GM18505 (cell line): Measurements from ENCODE around the gene MYH7B.

Source experiments
- ATAC-seq: cut with Tn5 transposase; IDR thresholded peaks from one replicate; pipeline ENCODE4 v1.9.1; 2021; ENCODE audit not compliant: unreplicated experiment
- POLR2A ChIP-seq: IDR thresholded peaks from 4 replicates; pipeline ENCODE4 v1.6.1; 2011; ENCODE audit warnings: borderline replicate concordance; ENCODE audit not compliant: insufficient read depth, insufficient read length; ENCODE audit errors: extremely low read depth

The MYH7B gene

GRCh38 chr20:34951252-34951651 is 4.4 kb upstream of the MYH7B start:
- no peak for TF ChIP-seq POLR2A
- no peak for ATAC-seq

DNA sequence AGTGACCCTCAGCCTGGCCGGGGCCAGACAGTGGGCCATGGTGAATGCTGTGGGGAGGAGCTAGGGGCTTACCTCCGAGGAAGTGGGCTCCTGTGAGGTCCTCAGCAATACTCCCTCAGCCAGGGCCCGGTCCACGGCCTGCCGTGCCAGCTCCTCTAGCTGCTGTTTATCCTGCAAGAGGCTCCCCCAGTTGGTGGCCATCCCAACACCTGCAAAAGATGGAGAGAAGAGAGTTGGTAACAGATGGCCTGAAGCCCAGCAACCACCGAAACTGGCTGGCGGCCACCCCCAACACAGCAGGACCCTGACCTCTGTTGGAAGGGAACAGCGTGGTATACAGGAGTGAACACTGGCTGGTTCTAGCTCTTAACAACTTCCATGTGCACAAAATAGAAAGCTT is 4.0 kb upstream of the MYH7B start:
- TF ChIP-seq POLR2A, result no peak
- ATAC-seq, result no peak

DNA sequence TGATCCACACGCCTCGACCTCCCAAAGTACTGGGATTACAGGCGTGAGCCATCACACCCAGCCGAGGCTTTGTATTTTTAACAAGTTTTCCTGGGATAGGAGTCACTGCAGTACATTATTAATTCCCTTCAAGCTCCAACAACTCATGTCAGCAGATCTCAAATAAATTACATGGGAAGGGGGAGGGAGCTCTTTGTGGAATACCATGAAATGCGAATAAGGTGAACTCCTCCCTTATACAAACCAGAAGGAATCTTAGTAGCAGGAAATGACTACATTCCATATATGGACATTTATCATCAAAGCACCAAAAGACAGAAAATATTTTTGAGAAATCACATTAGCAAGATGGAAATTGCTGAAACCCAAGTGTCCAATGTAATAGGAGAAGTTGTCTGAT is 3.0 kb upstream of the MYH7B start:
- ATAC-seq, result no peak
- no peak for TF ChIP-seq POLR2A

DNA sequence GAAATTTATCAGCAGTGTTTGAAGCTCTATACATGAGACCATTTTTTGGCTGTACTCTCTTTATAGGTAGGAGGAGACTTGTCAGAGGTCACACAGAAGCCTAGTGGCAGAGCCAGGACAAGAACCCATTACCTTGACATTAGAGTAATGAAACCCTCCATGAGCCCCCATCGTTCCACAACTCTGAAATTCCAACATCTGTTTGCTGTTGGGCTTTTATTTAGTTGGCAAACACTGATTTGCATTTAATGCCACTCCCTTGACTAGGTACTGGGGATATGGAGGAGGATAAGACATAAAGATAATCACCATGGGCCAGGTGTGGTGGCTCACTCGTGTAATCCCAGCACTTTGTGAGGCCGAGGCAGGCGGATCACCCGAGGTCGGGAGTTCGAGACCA is 1.7 kb upstream of the MYH7B start:
- TF ChIP-seq POLR2A, result no peak
- ATAC-seq, result no peak

GRCh38 chr20:34954904-34955230 is 801 bp upstream of the MYH7B start:
- no peak for ATAC-seq
- TF ChIP-seq POLR2A, result no peak

DNA sequence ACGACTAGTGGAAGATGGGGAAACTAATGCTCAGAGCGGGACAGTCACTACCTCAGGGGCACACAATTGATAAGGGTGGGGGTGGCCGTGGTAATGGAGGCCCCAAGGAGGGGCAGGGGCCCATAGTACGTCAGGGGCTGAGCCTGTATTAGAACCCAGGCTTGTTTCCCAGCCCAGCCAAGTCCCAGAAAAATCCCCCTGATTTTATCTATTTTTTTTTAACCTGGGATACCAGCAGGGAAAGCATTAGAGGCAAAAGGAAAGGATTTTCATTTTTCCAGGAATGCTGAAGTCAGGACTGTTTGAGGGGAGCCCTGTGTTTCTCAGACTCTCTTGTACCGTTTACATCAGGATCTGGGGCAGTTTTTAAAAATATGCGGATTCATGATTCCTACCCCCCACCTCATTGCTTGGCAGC is 382 bp downstream of the MYH7B start:
- no peak for TF ChIP-seq POLR2A
- ATAC-seq, result no peak

DNA sequence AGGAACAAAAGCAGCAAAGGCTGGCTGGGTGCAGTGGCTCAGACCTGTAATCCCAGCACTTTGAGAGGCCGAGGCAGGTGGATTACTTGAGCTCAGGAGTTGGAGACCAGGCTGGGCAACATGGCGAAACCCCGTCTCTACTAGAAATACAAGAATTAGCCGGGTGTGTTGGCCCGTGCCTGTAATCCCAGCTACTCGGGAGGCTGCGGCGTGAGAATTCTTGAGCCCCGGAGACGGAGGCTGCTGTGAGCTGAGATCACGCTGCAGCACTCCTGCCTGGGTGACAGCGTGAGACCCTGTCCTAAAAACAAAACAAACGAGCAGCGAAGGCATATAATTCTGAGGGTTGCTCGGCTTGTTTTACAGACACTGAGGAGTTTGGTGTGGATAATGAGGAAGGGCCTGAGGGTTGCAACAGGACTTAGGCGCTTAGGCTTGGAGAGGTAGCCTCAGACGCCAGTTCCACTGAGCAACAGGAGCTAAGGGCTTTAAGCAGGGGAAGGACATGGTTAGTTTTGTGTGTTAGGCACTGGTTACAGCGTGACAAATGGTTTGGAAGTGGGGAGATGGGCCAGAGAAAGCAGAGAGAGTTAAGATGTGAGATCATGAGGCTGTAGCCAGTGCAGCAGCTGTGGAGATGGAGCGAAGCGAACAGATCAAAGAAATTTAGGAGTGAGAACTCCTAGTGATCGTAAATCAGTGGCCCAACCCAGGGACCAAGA is 1.2 kb downstream of the MYH7B start:
- TF ChIP-seq POLR2A, result no peak
- no peak for ATAC-seq

DNA sequence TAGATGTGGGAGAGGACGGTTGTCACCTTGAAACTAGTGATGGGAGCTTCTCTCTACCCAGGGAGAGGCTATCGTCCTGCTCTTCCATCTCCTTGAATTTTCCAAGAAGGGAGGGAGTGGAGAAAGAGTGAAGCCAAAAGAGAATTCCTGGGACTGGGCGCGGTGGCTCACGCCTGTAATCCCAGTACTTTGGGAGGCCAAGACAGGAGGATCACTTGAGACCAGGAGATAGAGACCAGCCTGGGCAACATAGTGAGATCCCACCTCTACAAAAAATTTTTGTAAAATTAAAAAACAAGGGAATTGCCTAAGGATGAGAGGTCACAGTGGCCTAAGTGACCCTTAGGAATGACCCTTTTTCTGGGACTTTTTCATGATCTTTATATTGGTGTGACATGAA is 8.8 kb downstream of the MYH7B start:
- TF ChIP-seq POLR2A, result no peak
- ATAC-seq, result no peak

DNA sequence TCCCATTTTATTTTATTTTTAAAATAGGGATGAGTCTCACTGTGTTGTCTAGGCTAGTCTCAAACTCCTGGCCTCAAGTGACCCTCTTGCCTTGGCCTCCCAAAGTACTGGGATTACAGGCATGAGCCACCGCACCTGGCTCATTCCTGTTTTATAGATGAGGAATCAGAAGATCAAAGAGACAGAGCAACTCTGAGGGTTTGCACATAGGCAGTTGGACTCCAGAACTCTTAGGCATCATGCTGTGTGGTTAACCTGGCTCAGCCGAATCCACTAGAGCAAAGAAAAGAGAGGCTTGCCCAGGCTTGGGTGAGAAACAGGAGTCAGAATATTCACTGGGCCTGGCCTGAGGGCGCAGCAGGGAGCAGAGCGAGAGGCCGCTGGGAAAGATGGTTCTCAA is 9.4 kb downstream of the MYH7B start:
- no peak for ATAC-seq
- TF ChIP-seq POLR2A, result no peak

GRCh38 chr20:34967421-34967820 is 11.8 kb downstream of the MYH7B start:
- no peak for ATAC-seq

DNA sequence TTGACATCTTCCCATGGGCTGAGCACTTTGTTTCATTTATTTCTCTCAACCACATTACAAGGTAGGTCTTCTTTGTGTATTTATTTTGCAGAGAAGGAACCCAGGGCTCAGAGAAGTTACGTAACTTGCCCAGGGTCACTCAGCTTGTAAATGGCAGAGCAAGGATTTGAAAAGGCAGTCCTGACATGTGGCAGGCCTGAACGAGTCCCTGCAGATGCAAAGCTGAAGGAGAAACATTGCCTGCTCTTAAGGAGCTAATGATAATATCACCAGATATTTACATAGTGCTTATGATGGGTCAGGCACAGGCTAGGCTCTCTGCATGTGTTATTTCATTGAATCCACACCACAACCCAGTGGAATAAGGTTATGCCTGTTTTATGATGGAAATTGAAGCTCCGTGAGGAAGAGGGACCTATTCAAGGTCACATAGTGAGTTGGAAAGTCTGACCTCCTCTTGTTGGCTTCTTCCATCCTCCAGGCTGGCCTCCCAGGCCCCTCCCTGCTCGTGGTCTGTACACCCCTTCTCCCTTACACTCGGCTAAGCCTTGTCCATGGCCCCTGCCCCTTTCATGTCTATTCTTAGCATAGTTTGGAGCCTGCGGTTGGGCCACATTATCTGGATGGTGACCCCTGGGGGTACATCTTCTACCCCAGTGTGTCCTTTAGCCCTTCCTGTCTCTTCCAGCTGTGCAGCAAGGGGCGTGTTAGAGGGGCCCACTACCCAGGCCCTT is 12.5 kb downstream of the MYH7B start:
- ATAC-seq, result no peak
- no peak for TF ChIP-seq POLR2A

More at GRCh38 chr20:34967421-34967820, 11.8 kb downstream of the MYH7B start:
- no peak for TF ChIP-seq POLR2A

- no peak for TF ChIP-seq POLR2A
- no peak for ATAC-seq
These were observed 14.6 kb downstream of the MYH7B start for GRCh38 chr20:34970193-34970840.

- no peak for ATAC-seq
- TF ChIP-seq POLR2A, result no peak
These were observed 15.3 kb downstream of the MYH7B start for GRCh38 chr20:34970846-34971560.

DNA sequence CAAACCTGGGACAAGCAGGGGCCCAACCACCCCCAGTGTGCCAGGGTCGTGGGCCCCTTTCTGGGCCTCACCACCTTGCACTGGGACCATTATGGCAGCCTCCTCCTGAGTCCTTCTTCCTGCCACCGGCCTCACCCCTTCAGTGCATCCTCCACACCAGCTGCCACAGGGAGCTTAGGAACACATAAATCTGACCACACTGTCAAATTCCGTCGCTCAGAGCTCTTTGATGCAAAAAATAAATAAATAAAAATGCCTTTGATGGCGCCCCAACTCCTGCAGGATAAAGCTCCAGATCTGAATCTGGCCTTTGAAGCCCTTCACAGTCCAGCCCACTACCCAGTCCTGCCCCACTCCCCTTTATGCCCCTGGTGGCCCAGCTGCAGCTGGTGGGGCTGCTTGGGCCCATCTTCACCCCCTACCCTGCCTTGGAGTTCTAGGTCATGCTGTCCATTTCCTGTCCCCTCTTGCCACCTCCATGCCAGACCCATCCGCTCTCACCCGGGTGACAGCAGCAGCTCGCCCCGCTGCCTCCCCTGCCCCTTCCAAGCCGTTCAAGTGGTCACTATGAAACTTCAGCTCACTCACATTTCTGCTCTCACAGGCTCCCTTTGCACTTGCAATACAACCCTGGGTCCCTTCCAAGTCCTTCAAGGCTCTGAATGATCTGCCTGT is 16.0 kb downstream of the MYH7B start:
- no peak for ATAC-seq
- TF ChIP-seq POLR2A, result no peak

DNA sequence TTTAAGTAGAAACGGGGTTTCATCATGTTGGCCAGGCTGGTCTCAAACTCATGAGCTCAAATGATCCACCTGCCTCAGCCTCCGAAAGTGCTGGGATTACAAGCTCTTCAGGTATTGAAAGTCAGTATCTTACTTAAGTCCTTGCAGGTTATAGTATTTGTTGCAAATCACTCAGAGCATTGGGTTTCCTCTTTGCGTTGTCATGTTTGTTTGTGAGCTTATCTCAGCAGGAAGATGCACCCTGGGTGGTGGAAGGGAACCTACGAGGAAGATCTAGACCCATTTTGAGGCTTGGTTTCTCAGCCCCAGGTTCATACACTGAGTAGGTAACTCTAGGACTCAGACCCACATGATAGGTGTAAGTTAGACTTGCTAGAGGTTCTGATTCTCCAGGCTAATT is 18.6 kb downstream of the MYH7B start:
- TF ChIP-seq POLR2A, result no peak
- ATAC-seq, result no peak
